HepG2 (cell line): ENCODE measurements around the gene PLXND1. TPM values are rescaled to one million over a fixed set of nuclear protein-coding genes. Genes with fewer than 3 reads are reported as not detected.

Experiments
- ATAC-seq: fragments of 200-7000 bp; cut with Tn5 transposase; 3 replicates; pipeline ENCODE4 v1.9.1; 2020; ENCODE audit warnings: mild to moderate bottlenecking, moderate library complexity
- BruUV-seq: library from RNA; stranded (reverse); fragments of 400-500 nt; replicated peaks from 2 replicates; lab custom pipeline; 2021; lab: Mats Ljungman, UMichigan
- CTCF ChIA-PET: fragments of 300-600 bp; formaldehyde crosslinking; extraction: SDS; loops from one replicate; lab custom pipeline; 2021; ENCODE audit warnings: low total read pairs, inconsistent platforms, low intra/inter-chr PET ratio; lab: Yijun Ruan, JAX
- POLR2A ChIA-PET: fragments of 350-600 bp; sonication (Branson Sonifier 250); formaldehyde crosslinking; loops from one replicate; lab custom pipeline; 2020; ENCODE audit warnings: antibody characterized with exemption, inconsistent platforms; lab: Yijun Ruan, JAX
- DNase-seq: peaks from one replicate; pipeline ENCODE4 v3.0.0-alpha.2; 2015; ENCODE audit warnings: low spot score
- FAIRE-seq: peaks from 3 replicates; lab custom pipeline; 2011; peaks lifted over from hg19 to GRCh38; lab: Jason Lieb, UNC
- H2AFZ ChIP-seq: one replicate; pipeline ENCODE4 v1.6.1; 2011; ENCODE audit warnings: low read length, inconsistent platforms
- H3K27ac ChIP-seq: fragments of 300-600 bp; 3 replicates; pipeline ENCODE4 v1.8.0; 2011; ENCODE audit warnings: mixed run types, mild to moderate bottlenecking, mixed read lengths, low read length, inconsistent platforms; ENCODE audit not compliant: insufficient read depth; ENCODE audit errors: extremely low read length
- H3K27me3 ChIP-seq, 2 experiments: fragments of 200-600 bp in 1 of 2; 2 replicates in 1 of 2; 3 replicates in 1 of 2; pipeline versions ENCODE4 v1.6.0 to v1.8.0; 2011; ENCODE audit warnings: low read length in 2 of 2, mild to moderate bottlenecking in 2 of 2, moderate library complexity in 2 of 2, inconsistent platforms in 1 of 2; ENCODE audit not compliant: insufficient read depth in 2 of 2, control insufficient read depth in 1 of 2
- H3K36me3 ChIP-seq, 2 experiments: fragments of 200-600 bp in 1 of 2; replicated peaks in 1 of 2; 2 replicates in 1 of 2; 3 replicates in 1 of 2; pipeline versions ENCODE4 v1.5.1 to v1.8.0; 2011; ENCODE audit warnings: low read length in 2 of 2, inconsistent platforms in 1 of 2; ENCODE audit not compliant: insufficient read depth in 2 of 2, control insufficient read depth in 1 of 2
- H3K4me1 ChIP-seq: 2 replicates; pipeline ENCODE4 v1.5.1; 2012; ENCODE audit warnings: low read length, inconsistent platforms; ENCODE audit not compliant: insufficient read depth
- H3K4me2 ChIP-seq: 2 replicates; pipeline ENCODE4 v1.6.0; 2011; ENCODE audit warnings: low read depth, low read length, inconsistent platforms
- H3K4me3 ChIP-seq, 3 experiments: fragments of 200-600 bp in 1 of 3; sonication (generic), shearing (Covaris generic) in 1 of 3; replicated peaks in 1 of 3; 2 replicates each; pipeline ENCODE4 v1.5.1; 2011 to 2016; ENCODE audit warnings: low read length in 3 of 3, inconsistent platforms in 2 of 3, low read depth in 2 of 3, mild to moderate bottlenecking in 2 of 3, control low read depth in 1 of 3, mixed read lengths in 1 of 3; ENCODE audit not compliant: insufficient read depth in 1 of 3
- H3K79me2 ChIP-seq: one replicate; pipeline ENCODE4 v1.6.1; 2011; ENCODE audit warnings: low read length, inconsistent platforms; ENCODE audit not compliant: insufficient read depth
- H3K9ac ChIP-seq: 2 replicates; pipeline ENCODE4 v1.6.0; 2011; ENCODE audit warnings: mild to moderate bottlenecking, low read depth, low read length, inconsistent platforms; ENCODE audit not compliant: insufficient read depth
- H3K9me3 ChIP-seq: 2 replicates; pipeline ENCODE4 v1.5.1; 2012; ENCODE audit warnings: mild to moderate bottlenecking, low read length
- H4K20me1 ChIP-seq: 2 replicates; pipeline ENCODE4 v1.6.0; 2011; ENCODE audit warnings: inconsistent platforms, mild to moderate bottlenecking, low read length, moderate library complexity; ENCODE audit not compliant: insufficient read depth
- ATF7-NPFF ChIP-seq: sonication (generic); formaldehyde crosslinking; IDR thresholded peaks from 2 replicates; pipeline ENCODE4 v1.8.1; 2023; ENCODE audit warnings: mild to moderate bottlenecking, low read depth, missing genetic modification reagents, moderate library complexity
- IKZF4 ChIP-seq: sonication (generic); formaldehyde crosslinking; IDR thresholded peaks from 2 replicates; pipeline ENCODE4 v1.5.1; 2020; ENCODE audit warnings: borderline replicate concordance, mild to moderate bottlenecking, low read depth, missing genetic modification reagents; ENCODE audit errors: not compliant biosample characterization
- JARID2 ChIP-seq: sonication (generic); formaldehyde crosslinking; IDR thresholded peaks from 2 replicates; pipeline ENCODE4 v1.8.1; 2023; ENCODE audit warnings: missing genetic modification reagents, inconsistent platforms; ENCODE audit not compliant: insufficient replicate concordance
- MAF1 ChIP-seq: sonication (generic); formaldehyde crosslinking; IDR thresholded peaks from 2 replicates; pipeline ENCODE4 v1.5.0; 2020; ENCODE audit warnings: missing genetic modification reagents, borderline replicate concordance
- NCOA2 ChIP-seq: sonication (generic); formaldehyde crosslinking; IDR thresholded peaks from 2 replicates; pipeline ENCODE4 v1.8.0; 2022; ENCODE audit warnings: inconsistent platforms
- NR2F6 ChIP-seq, 2 experiments: IDR thresholded peaks; 2 replicates each; pipeline ENCODE4 v1.6.1; 2016; ENCODE audit warnings: antibody characterized with exemption in 1 of 2, mild to moderate bottlenecking in 1 of 2
- RBM39 ChIP-seq: fragments of 200-400 bp; formaldehyde crosslinking; IDR thresholded peaks from one replicate; pipeline ENCODE4 v1.6.1; 2018; ENCODE audit warnings: antibody characterized with exemption, mild to moderate bottlenecking, low read depth, low read length; ENCODE audit not compliant: poor library complexity, severe bottlenecking
- RFX3 ChIP-seq: IDR thresholded peaks from 2 replicates; pipeline ENCODE4 v1.6.1; 2016; ENCODE audit warnings: missing biosample characterization, missing genetic modification reagents
- RNF2 ChIP-seq: fragments of 450-650 bp; conservative IDR thresholded peaks from 2 replicates; pipeline ENCODE4 v1.6.1; 2016; ENCODE audit warnings: low read depth
- U2AF1 ChIP-seq: fragments of 200-400 bp; formaldehyde crosslinking; optimal IDR thresholded peaks from 2 replicates; pipeline ENCODE3; 2017; ENCODE audit warnings: mild to moderate bottlenecking, low read depth, low read length
- ZFP36L1 ChIP-seq: sonication (generic); formaldehyde crosslinking; IDR thresholded peaks from 2 replicates; pipeline ENCODE4 v1.8.0; 2022; ENCODE audit warnings: mild to moderate bottlenecking, missing genetic modification reagents, moderate library complexity
- ZFX ChIP-seq: sonication (generic); formaldehyde crosslinking; IDR thresholded peaks from 2 replicates; pipeline ENCODE4 v1.4.0; 2020; ENCODE audit warnings: mild to moderate bottlenecking, low read depth, missing genetic modification reagents, moderate library complexity
- ZIK1 ChIP-seq: sonication (generic); formaldehyde crosslinking; IDR thresholded peaks from 2 replicates; pipeline ENCODE4 v1.5.0; 2020; ENCODE audit warnings: mild to moderate bottlenecking, low read depth, missing genetic modification reagents, borderline replicate concordance
- ZNF317 ChIP-seq: sonication (generic); formaldehyde crosslinking; IDR thresholded peaks from 2 replicates; pipeline ENCODE4 v1.5.0; 2020; ENCODE audit warnings: mild to moderate bottlenecking, missing genetic modification reagents
- ZNF549 ChIP-seq: sonication (generic); formaldehyde crosslinking; IDR thresholded peaks from 2 replicates; pipeline ENCODE4 v1.5.0; 2020; ENCODE audit warnings: missing genetic modification reagents
- ZNF724P ChIP-seq: sonication (generic); formaldehyde crosslinking; IDR thresholded peaks from 2 replicates; pipeline ENCODE4 v1.8.0; 2022; ENCODE audit warnings: missing genetic modification reagents, borderline replicate concordance
- ZNF780A ChIP-seq: sonication (generic); formaldehyde crosslinking; IDR thresholded peaks from 2 replicates; pipeline ENCODE4 v1.8.0; 2022; ENCODE audit warnings: mild to moderate bottlenecking, missing genetic modification reagents, moderate library complexity
- ZNF878 ChIP-seq: sonication (generic); formaldehyde crosslinking; IDR thresholded peaks from 2 replicates; pipeline ENCODE4 v1.8.1; 2023; ENCODE audit warnings: mild to moderate bottlenecking, missing genetic modification reagents, moderate library complexity
- WGBS: methylation state at CpG from one replicate; pipeline ENCODE4 v1.1.6; 2017; ENCODE audit warnings: low lambda C conversion rate; 5-methylcytosine and 5-hydroxymethylcytosine counted together
- in situ Hi-C: cut with HindIII; loops from 2 replicates; pipeline ENCODE4 v1.10.0; 2017; ENCODE audit warnings: low pct_unique_long_range_greater_than_20kb; ENCODE audit not compliant: extremely low pct_ligation_motif_present
- intact Hi-C: fragments of 100-400 bp; cut with micrococcal nuclease; formaldehyde crosslinking; loops from one replicate; pipeline ENCODE4 v1.10.0; 2022; ENCODE audit not compliant: unreplicated experiment
- polyA plus RNA-seq, 8 experiments: library from polyadenylated mRNA; depleted of rRNA in 3 of 8; stranded (reverse) in 7 of 8; unstranded in 1 of 8; fragments of >200 nt; fragmentation: Illumina TruSeq in 4 of 8; extraction: Trizol in 4 of 8; gene quantifications; 2 replicates each; pipeline versions ENCODE4 v1.2.1 to v1.2.3, GENCODE V29; 2011 to 2016; ENCODE audit warnings: low read depth in 4 of 8, missing spikeins in 1 of 8, mixed read lengths in 1 of 8; ENCODE audit not compliant: insufficient read depth in 1 of 8
- total RNA-seq, 5 experiments: library from RNA; depleted of rRNA; stranded (reverse); fragments of >200 nt; fragmentation: Illumina TruSeq; extraction: Trizol; gene quantifications; 2 replicates each; pipeline ENCODE4 v1.2.3, GENCODE V29; 2016; ENCODE audit warnings: low read depth in 1 of 5
- TF ChIP-seq, protein P1 (sequence below): sonication (generic); formaldehyde crosslinking; IDR thresholded peaks from 2 replicates; pipeline ENCODE4 v1.5.0; 2020; ENCODE audit warnings: missing genetic modification reagents

Gene PLXND1
- total and polyA plus RNA-seq, 2 of the 13 experiments (the other 11 are each of a cell fraction or from before 2014, with no cell fraction given) = 15.9 to 42.0 TPM

DNA sequence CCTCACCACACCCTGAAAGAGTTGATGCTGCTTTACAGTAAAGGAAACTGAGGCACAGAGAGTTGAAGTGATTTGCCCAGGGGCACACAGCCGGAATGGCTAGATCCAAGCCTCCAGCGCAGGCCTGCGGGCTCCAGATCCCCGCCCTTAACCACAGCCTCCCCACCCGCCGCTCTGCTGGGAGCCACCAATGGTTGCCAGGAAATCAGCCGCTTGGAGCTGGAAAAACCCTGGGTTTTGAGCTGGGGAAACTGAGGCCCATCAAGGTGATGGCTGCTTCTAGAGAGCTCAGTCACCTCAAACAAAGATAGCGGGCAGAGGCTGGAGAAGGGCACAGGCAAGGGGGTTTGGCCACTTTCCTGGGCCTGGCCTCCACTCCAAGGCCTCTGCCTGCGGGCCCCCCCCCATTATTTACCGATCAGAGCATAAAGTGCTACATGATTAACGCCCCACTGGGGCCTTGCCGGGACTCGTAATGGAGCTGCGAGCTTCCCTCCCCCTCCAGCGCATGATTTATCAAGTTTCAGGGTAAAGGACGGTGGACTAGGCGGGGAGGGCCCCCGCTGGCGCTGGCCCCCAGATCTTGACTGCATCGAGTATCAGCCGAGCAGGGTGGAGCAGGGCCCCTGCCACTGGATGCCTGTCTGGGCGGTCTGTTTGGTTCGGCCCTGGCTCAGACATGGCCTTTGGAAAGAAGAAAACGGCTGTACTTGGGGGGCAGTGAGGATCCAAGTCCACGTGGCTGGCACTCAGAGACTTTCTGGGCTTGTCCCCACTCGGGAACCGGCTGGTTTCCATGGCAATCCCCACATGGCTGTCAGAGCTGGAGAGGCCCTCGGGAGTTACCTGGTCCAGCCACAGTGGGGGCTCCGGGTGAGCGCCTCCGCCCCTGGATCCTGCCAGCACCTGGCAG, 9.1 kb downstream of the PLXND1 start (continued):
- 0 out of 2 replicates have a peak, but pooled peaks have one; percentile 37 for TF ChIP-seq RFX3 (CRISPR knock-in tag)
- TF ChIP-seq ATF7-NPFF = peak; percentile 75
- peak; percentile 34; the same call in 1 of the 2 replicates for TF ChIP-seq ZNF724P (CRISPR knock-in tag)
- no peak for TF ChIP-seq ZNF317 (CRISPR knock-in tag)
- TF ChIP-seq U2AF1 = no peak

DNA sequence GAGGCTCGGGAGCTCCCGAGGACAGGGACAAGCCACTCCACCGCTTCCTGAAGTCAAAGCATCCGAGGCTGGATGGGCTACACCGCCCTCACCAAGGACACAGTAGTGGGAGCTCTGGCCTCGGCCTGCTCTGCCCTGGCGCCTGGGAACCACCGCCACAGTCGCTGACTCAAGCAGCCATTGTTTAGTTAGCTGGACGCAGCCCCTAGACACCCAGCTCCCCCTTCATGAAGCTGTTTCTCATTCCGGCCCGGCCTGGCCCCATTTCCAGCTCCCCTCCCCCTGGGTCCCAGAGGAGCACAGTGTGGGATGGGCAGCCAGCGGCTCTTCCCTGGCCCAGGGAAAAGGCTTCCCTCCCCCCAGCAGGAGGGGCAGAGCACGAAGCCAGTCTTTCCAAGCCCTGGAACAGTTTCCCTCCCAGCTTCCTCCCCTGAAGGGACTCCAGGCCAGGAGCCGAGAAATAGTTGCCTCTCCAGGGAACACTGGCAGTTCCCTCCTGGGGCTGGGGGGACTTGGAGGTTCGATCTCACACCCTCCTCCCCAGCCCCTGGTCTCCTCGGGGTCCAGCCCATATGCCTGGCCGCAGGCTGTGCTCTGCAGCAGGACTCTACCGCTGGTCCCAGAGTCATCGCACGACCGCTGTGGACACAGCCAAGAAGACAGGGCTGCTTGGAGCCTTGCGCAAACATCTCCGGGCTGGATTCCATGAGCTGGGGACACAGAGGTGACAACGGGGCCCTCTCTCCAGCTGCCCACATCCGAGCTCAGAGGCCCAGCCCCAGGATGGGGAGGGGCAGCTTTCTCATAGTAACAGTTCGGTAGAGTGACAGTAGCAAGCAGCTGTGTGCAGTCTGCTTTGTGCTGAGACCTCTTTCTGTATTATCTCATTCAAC, 10.0 kb downstream of the PLXND1 start:
- 1% methylated on average over 14 of the region's 27 CpGs for WGBS
- H2AFZ ChIP-seq = no peak overlapping the region
- peak; percentile 66 for TF ChIP-seq NCOA2
- TF ChIP-seq, protein P1, sequence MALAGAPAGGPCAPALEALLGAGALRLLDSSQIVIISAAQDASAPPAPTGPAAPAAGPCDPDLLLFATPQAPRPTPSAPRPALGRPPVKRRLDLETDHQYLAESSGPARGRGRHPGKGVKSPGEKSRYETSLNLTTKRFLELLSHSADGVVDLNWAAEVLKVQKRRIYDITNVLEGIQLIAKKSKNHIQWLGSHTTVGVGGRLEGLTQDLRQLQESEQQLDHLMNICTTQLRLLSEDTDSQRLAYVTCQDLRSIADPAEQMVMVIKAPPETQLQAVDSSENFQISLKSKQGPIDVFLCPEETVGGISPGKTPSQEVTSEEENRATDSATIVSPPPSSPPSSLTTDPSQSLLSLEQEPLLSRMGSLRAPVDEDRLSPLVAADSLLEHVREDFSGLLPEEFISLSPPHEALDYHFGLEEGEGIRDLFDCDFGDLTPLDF (CRISPR knock-in tag) = no peak
- no peak for TF ChIP-seq ZFP36L1 (CRISPR knock-in tag)
- TF ChIP-seq ZNF549 (CRISPR knock-in tag) = no peak
- peak; percentile 19 for TF ChIP-seq RBM39
- no peak for TF ChIP-seq MAF1 (CRISPR knock-in tag)
- no peak; the same call in none of the 2 replicates for TF ChIP-seq NR2F6 (IDR thresholded peaks at IDR 0.05)
- peak; percentile 68 for TF ChIP-seq NR2F6 (CRISPR knock-in tag; IDR thresholded peaks at IDR 0.05)
- TF ChIP-seq JARID2 (CRISPR knock-in tag) = no peak
- TF ChIP-seq U2AF1 = no peak
- TF ChIP-seq ZFX = peak; percentile 83
- TF ChIP-seq IKZF4 (CRISPR knock-in tag) = no peak
- no peak; the same call in 1 of the 2 replicates for TF ChIP-seq ZIK1 (CRISPR knock-in tag)
- TF ChIP-seq RNF2 = 0 out of 2 replicates have a peak, but pooled peaks have one; percentile 24
- no peak for TF ChIP-seq ZNF878 (CRISPR knock-in tag)
- TF ChIP-seq ZNF780A (CRISPR knock-in tag) = no peak

More for the DNA sequence above, 10.0 kb downstream of the PLXND1 start:
- no TSS peak for BruUV-seq
- Histone ChIP-seq H3K4me1 (peaks cover 91% of the 10 kb centered on the region), H4K20me1 (peaks cover 6% of the 10 kb centered on the region; the same call in 1 of the 2 replicates), H3K27me3 (no peaks in the 10 kb centered on the region), H3K4me3 (peak overlapping the region; percentile 35 to 70 (median 45)), H3K9ac (peak overlapping the region; percentile 73), H3K79me2 (peaks cover 72% of the 10 kb centered on the region), H3K36me3 (peaks cover 0 to 1% of the 10 kb centered on the region in 2 experiments; a peak in 2 of 5 replicates), H3K4me2 (peak overlapping the region; percentile 85), H3K27ac (peak overlapping the region; percentile 94), H3K9me3 (no peaks in the 10 kb centered on the region)
- in situ Hi-C loops (no loop called here), intact Hi-C loops (loop anchor here (2.0 kb wide), 1 partner anchor 30 kb away; no protein-coding TSS in a partner anchor)
- DNase-seq (peak; percentile 91), ATAC-seq (peak; percentile 72), FAIRE-seq (peak; percentile 97)
- ChIA-PET POLR2A (interaction anchor here (0.7 to 5.7 kb wide), 22 partner anchors 9 to 280 kb away, joined by 3 to 107 read pairs (median 6); partner anchors contain the start of genes IFT122, MBD4 and PLXND1), CTCF (no interaction called here)
